ENCODE measurements around the gene HTT.

DNA sequence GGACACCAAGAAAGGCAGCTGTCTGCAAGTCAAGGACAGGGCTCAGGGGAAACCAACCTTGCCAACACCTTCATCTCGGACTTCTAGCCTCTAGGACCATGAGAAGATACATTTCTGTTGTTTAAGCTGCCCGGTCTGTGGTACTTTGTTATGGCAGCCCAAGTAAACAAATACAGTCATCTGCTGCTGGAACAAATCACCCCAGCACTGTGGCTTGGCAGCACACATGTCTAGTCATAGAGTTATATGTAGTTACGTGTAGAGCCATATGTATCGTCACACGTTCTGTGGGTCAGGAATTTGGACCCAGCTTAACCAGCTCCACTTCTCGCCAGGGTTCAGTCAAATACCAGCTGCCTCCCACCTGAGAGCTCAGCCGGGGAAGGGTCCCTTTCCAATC lies 2.7 kb upstream of the HTT start:
- TF ChIP-seq, protein P1, sequence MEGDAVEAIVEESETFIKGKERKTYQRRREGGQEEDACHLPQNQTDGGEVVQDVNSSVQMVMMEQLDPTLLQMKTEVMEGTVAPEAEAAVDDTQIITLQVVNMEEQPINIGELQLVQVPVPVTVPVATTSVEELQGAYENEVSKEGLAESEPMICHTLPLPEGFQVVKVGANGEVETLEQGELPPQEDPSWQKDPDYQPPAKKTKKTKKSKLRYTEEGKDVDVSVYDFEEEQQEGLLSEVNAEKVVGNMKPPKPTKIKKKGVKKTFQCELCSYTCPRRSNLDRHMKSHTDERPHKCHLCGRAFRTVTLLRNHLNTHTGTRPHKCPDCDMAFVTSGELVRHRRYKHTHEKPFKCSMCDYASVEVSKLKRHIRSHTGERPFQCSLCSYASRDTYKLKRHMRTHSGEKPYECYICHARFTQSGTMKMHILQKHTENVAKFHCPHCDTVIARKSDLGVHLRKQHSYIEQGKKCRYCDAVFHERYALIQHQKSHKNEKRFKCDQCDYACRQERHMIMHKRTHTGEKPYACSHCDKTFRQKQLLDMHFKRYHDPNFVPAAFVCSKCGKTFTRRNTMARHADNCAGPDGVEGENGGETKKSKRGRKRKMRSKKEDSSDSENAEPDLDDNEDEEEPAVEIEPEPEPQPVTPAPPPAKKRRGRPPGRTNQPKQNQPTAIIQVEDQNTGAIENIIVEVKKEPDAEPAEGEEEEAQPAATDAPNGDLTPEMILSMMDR (conservative IDR thresholded peaks at IDR 0.05; ENCODE audit: low read depth, low read length) = no peak
- no peak for TF ChIP-seq EZH2 (IDR thresholded peaks at IDR 0.05; ENCODE audit: borderline replicate concordance, low read depth, low read length, poor library complexity, severe bottlenecking)
